GM19193 (cell line): ENCODE results near the gene RPL39L.

Source experiments
- POLR2A ChIP-seq: IDR thresholded peaks from 4 replicates; pipeline ENCODE4 v1.6.1; 2011; ENCODE audit not compliant: insufficient read depth, insufficient read length; ENCODE audit errors: extremely low read depth

RPL39L gene

GRCh38 chr3:187139126-187139894 is at the start of gene RPL39L:
TSS of gene RPL39L (minus strand) at chr3:187139496. CDS start at chr3:187121300, 18,196 bp downstream.
- peak; percentile 81 for TF ChIP-seq POLR2A

- TF ChIP-seq POLR2A: no peak
These were observed 49.6 kb upstream of the RPL39L start for GRCh38 chr3:187188931-187189330.

GRCh38 chr3:187186801-187187421 is 47.6 kb upstream of the RPL39L start:
- no peak for TF ChIP-seq POLR2A

- TF ChIP-seq POLR2A: no peak
These were observed 47.1 kb upstream of the RPL39L start for GRCh38 chr3:187186375-187186774.

- TF ChIP-seq POLR2A: no peak
These were observed 46.5 kb upstream of the RPL39L start for GRCh38 chr3:187185759-187186158.

GRCh38 chr3:187183903-187184302 is 44.6 kb upstream of the RPL39L start:
- TF ChIP-seq POLR2A: no peak

- TF ChIP-seq POLR2A: no peak
These were observed 44.0 kb upstream of the RPL39L start for GRCh38 chr3:187183210-187183862.

GRCh38 chr3:187181454-187182170 is 42.3 kb upstream of the RPL39L start:
- no peak for TF ChIP-seq POLR2A

- no peak for TF ChIP-seq POLR2A
These were observed 33.6 kb upstream of the RPL39L start for GRCh38 chr3:187172929-187173328.

- TF ChIP-seq POLR2A: no peak
These were observed 30.1 kb upstream of the RPL39L start for GRCh38 chr3:187169231-187169960.

- no peak for TF ChIP-seq POLR2A
These were observed 28.5 kb upstream of the RPL39L start for GRCh38 chr3:187167777-187168176.

GRCh38 chr3:187166750-187167149 is 27.5 kb upstream of the RPL39L start:
- no peak for TF ChIP-seq POLR2A

- no peak for TF ChIP-seq POLR2A
These were observed 25.8 kb upstream of the RPL39L start for GRCh38 chr3:187165144-187165543.

GRCh38 chr3:187162265-187162953 is 23.1 kb upstream of the RPL39L start:
- TF ChIP-seq POLR2A: no peak
